ENCODE data around the gene RETREG1. TPM values are rescaled to one million over a fixed set of nuclear protein-coding genes. Genes with fewer than 3 reads are reported as not detected.
"Not testable (repeated sequence)": the region's sequence is repeated elsewhere in the genome, so short reads cannot be mapped to it uniquely, and the experiment has no call there.

Gene RETREG1
- total and polyA plus RNA-seq, 9 donors: 1.0 to 20.0 (median 4.0) TPM

DNA sequence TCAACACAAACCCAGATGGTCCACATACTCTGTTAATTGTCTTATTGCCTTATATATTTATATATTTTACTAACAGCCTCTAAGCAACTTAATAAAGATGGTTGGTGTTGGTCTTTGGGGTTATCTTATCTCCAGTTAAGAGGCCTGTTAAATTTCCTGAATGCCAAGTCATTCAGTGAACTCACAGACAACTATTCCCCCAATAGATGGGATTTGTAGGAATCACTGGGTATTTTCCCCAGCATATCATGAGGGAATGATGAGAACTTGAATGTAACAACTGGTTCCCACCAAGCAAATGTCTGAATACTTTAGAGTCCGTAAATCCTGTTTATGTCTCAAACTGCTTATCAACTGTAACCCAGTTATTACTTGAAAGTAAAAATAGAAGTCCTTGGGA, 42.7 kb upstream of the RETREG1 start:
- H3K9me3 ChIP-seq: no peaks in the 10 kb centered on the region
- WGBS, 3 donors: 11 to 36% (median 16%) methylated on average over 1 of the region's 1 CpG
- H3K4me3 ChIP-seq: no peak overlapping the region
- H3K27ac ChIP-seq: no peak overlapping the region
- intact Hi-C loops (cut with DNase I): no loop called here
- peaks cover 2% of the 10 kb centered on the region for H3K4me1 ChIP-seq (ENCODE audit: insufficient read depth)
- no peak for DNase-seq
- no peaks in the 10 kb centered on the region for H3K27me3 ChIP-seq
- TF ChIP-seq CTCF (IDR thresholded peaks at IDR 0.05) (no peak), POLR2A (IDR thresholded peaks at IDR 0.05) (no peak), EP300 (IDR thresholded peaks at IDR 0.05) (no peak)
- H3K36me3 ChIP-seq: no peaks in the 10 kb centered on the region

- Histone ChIP-seq H3K9me3 (no peaks in the 10 kb centered on the region), H3K36me3 (no peaks in the 10 kb centered on the region), H3K4me1 (ENCODE audit: insufficient read depth) (no peaks in the 10 kb centered on the region), H3K27me3 (no peaks in the 10 kb centered on the region), H3K27ac (no peak overlapping the region), H3K4me3 (no peak overlapping the region)
- TF ChIP-seq CTCF (IDR thresholded peaks at IDR 0.05) (no peak), EP300 (IDR thresholded peaks at IDR 0.05) (no peak), POLR2A (IDR thresholded peaks at IDR 0.05) (no peak)
- intact Hi-C loops (cut with DNase I): no loop called here
- 47 to 61% (median 54%) methylated on average over 2 of the region's 2 CpGs for WGBS, 3 donors
- DNase-seq: no peak
Measured at GRCh38 chr5:16656561-16657191, 39.9 kb upstream of the RETREG1 start.

- 44 to 70% (median 69%) methylated on average over 6 of the region's 6 CpGs for WGBS, 3 donors
Measured at GRCh38 chr5:16654647-16655334, 38.0 kb upstream of the RETREG1 start.

DNA sequence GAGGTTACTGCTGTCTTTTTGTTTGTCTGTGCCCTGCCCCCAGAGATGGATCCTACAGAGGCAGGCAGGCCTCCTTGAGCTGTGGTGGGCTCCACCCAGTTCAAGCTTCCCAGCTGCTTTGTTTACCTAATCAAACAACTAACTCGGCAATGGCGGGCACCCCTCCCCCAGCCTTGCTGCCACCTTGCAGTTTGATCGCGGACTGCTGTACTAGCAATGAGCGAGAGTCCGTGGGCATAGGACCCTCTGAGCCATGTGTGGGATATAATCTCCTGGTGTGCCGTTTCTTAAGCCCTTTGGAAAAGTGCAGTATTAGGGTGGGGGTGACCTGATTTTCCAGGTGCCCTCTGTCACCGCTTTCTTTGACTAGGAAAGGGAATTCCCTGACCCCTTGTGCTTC, 31.9 kb upstream of the RETREG1 start:
- WGBS, 3 donors: 82 to 89% (median 84%) methylated on average over 8 of the region's 8 CpGs
- H3K36me3 ChIP-seq; H3K27me3 ChIP-seq; H3K4me3 ChIP-seq; H3K9me3 ChIP-seq; DNase-seq; H3K27ac ChIP-seq; H3K4me1 ChIP-seq (ENCODE audit: insufficient read depth); intact Hi-C loops (cut with DNase I): not testable (repeated sequence)

More at GRCh38 chr5:16654647-16655334, 38.0 kb upstream of the RETREG1 start:
- intact Hi-C loops (cut with DNase I): no loop called here
- no peak overlapping the region for H3K4me3 ChIP-seq
- no peaks in the 10 kb centered on the region for H3K27me3 ChIP-seq
- H3K4me1 ChIP-seq (ENCODE audit: insufficient read depth): no peaks in the 10 kb centered on the region
- DNase-seq: no peak
- no peak overlapping the region for H3K27ac ChIP-seq
- no peaks in the 10 kb centered on the region for H3K9me3 ChIP-seq
- no peaks in the 10 kb centered on the region for H3K36me3 ChIP-seq
- no peak for TF ChIP-seq POLR2A (IDR thresholded peaks at IDR 0.05)
- no peak for TF ChIP-seq CTCF (IDR thresholded peaks at IDR 0.05)
- no peak for TF ChIP-seq EP300 (IDR thresholded peaks at IDR 0.05)

- DNase-seq: no peak
- no peaks in the 10 kb centered on the region for H3K27me3 ChIP-seq
- WGBS, 3 donors: 86 to 95% (median 93%) methylated on average over 11 of the region's 11 CpGs
- H3K4me3 ChIP-seq: no peak overlapping the region
- no peaks in the 10 kb centered on the region for H3K4me1 ChIP-seq (ENCODE audit: insufficient read depth)
- no peaks in the 10 kb centered on the region for H3K36me3 ChIP-seq
- no peaks in the 10 kb centered on the region for H3K9me3 ChIP-seq
- H3K27ac ChIP-seq: no peak overlapping the region
- intact Hi-C loops (cut with DNase I): no loop called here
- TF ChIP-seq POLR2A (IDR thresholded peaks at IDR 0.05): no peak
- no peak for TF ChIP-seq EP300 (IDR thresholded peaks at IDR 0.05)
- TF ChIP-seq CTCF (IDR thresholded peaks at IDR 0.05): no peak
Measured at GRCh38 chr5:16644301-16644889, 27.6 kb upstream of the RETREG1 start.
